ENCODE data around the gene CUL4A.

Gene CUL4A

DNA sequence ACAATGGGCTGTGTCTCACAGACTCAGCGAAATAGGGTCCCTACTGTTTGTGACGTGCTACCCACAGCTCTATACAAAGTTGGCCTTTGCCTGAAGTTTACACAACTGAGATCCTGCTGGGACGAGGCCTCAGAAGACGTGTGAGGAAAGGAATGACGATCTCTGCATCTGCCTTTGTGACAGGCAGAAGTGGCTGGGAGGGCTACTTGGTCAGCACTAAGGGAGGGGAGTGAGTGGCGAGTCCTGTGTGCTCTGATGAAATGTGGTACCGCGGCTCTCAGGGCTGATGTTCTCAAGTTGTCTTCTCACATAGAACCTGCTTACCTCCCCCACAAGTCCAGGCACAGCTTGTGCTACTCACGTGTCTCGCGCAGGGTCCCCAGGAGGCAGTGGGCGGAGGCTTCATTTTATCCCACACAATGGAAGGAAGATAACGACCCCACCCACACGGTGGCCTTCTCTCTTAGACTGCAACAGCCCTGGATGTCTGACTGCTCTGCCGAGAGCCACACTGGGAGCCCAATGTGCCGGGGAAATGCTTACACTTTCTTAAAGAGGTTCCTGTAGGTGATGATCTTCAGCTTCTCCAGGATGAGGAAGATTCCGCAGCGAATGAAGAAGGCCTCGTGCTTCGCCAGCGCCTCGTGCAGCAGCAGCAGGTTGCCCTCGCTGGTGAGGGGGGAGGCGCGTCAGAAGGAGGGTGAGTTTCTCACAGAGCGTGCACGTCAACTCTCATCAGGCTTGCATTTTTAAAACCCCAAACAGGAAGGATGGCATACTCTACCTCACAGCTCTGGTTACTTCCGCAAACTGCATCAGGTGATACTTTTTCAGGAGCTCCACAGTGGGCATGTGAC is 29.8 kb upstream of the CUL4A start:
- peak; percentile 13 for DNase-seq

DNA sequence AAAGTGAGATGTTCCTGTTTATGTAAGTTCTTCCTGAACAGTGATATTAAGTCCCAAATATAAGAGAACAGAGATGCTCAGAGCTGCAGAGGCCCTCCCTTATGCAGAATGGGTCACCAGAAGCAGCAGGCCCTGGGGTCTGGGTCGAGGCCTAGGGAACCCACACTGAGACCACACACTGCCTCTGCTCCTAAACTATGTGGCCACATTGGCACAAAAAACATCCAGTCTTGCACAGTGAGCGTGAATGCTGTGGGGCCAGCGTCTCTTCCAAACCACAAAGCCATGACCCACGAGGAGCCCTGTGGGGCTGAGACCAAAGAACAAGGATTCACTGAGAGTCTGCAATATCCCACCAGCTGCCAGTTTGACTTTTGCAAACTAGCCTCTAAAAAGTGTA is 27.4 kb upstream of the CUL4A start:
- no peak for DNase-seq

DNA sequence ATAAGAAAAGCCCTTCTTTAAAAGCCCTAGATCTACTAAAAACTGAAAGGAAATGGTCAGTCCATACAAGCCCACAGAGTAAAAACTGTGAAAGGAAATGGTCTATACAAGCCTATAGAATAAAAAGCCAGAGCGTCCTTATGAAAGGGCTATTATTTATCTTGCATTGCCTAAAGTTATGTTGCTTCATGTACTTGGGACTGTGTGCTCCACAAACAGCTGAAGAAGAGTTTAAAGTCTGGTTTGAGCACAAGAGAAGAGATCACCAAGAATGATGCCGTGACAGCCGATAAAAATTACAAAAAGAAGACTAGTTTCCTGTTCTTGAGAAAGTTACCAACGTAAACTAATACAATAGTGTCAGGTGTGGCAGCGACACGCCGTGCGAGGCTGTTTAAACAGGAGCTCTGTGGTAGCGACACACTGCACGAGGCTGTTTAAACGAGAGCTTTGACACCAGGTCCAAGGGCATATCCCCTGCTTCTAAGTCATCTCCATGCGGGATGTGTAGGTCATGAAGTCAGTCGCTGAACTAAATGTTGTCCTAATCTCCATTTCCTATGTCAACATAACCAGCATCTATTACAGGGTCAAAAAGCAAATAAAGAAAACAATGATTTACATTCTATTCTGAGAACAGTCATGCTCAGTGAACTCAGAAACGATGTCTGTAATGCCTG is 25.8 kb upstream of the CUL4A start:
- no peak for DNase-seq

DNA sequence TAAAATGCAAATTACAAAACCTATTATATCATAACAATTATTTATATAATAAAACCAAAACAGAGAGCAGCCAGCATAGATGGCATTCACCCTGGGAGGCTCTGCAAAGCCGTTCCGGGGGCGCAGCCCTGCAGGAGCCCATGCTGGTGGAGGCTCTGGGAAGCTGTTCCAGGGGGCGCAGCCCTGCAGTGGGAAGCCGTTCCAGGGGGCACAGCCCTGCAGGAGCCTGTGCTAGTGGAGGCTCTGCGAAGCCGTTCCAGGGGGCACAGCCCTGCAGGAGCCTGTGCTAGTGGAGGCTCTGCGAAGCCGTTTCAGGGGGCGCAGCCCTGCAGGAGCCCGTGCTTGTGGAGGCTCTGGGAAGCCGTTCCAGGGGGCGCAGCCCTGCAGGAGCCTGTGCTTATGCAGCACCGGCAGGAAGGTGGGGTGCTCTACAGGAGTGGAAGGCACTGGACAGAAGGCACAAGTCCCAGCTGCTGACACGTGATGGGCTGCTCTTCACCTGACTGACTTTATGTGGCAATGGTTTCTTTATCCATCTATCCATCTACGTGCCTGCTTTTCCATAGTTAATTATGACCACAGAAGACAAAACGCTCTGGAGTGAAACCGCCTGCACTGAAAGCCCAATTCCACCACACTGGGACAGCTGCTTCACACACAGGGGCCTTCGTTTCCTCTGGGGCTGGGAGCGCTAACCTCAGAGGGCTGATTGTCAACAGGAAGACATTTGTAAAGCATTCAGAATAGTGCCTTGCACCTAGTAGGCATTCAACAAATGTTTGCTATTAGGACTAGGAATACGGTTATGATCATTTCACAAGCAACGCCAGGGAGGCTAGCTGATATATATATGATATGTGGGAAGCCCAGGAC is 24.6 kb upstream of the CUL4A start:
- DNase-seq = peak; percentile 47

DNA sequence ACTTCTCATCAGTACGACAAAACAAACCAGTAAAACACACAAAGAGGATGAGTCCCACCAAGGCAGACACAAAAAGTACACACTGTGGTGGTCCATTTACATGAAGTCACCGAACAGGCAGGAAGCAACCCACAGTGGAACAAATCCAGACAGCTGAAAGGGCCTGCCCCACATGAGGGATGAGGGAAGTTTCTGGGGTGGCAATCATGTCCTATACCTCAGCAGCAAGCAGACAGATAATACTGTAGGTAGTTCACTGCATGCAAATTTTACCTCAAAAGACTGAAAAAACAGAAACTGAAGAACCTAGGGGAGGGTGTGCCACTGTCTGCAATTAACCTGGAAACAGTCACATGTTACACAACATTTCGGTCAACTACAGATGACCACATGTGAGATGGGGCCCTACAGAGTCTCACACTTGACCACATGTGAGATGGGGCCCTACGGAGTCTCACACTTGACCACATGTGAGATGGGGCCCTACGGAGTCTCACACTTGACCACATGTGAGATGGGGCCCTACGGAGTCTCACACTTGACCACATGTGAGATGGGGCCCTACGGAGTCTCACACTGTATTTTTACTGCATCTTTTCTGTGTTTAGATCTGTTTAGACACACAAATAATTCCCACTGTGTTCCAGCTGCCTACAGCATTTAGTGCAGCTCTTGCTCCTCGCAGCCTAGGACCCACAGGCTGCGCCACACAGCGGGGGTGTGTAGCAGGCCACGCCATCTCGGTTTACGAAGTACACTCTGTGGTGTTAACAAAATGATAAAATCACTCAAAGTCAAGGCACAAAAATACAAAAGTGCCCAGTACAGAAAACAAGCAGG is 23.1 kb upstream of the CUL4A start:
- no peak for DNase-seq

DNA sequence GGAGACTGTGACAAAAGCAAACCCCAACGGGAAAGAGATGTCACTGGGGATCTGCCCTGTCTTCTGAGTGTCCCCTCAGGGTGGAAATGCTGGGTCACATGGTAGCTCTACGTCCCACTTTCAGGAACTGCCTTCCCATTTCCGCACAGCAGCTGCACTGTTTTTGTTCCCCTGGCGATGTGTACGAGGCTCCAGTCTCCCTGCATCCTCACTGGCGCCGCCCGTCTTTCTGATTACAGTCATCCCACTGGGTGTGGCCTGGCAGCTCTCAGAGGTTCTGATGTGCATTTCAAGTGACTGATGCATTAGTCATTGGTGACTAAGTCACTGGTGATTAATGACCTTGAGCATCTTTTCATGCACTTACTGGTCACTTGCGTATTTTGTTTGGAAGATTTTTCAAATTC is 22.1 kb upstream of the CUL4A start:
- peak; percentile 63 for DNase-seq

DNA sequence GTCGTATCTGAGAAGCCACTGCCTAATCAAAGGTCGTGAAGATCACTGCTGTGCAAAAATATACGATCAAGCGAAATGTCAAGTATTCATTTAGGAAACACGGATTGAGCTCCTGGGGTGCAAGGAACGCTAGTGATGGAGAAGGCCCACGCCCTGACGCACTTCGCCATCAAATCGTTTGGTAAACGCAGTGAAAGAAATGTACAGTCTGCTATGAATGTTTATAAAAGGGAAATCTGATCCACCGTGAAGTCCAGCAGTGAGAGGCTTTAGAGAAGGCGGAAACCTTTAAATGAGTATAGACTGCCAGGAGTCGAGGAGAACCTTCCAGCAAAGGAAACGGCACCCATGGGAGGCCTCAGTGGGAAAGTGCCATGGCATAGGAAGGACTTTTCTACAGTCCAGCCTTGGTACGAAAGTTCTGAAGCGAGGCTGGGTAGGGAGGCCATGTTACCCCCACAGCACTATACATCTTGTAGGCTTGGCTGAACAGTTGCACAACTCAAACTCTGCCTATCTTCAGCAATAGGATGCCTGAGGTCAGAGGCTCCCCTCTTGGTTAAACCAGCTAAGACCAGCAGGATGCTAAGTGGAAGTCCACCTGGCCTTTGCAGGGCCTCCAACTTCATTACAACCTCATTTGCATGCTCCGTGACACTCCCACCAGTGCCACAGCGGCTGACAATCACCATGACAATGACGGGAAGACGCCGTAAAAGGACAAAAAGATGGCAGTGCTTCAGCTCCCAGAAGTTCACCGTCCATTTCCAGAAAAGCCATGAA is 21.3 kb upstream of the CUL4A start:
- no peak for DNase-seq

DNA sequence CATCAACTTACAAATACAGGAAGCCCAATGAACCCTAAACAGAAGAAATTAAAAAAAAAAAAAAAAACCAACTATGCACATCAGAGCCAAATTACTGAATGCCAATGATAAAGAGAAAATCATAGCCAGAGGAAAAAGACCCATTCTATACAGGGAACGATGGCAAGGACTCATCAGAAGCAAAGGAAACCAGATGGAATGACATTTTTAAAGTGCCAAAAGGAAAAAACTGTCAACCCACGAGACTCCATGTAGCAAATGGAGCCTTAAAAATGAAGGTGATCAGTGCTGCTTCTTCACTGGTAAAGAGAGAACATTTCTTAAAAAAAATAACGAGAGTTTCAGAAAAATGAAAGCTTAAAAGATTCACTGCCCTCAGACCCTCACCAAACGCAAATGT is 19.2 kb upstream of the CUL4A start:
- DNase-seq = no peak

DNA sequence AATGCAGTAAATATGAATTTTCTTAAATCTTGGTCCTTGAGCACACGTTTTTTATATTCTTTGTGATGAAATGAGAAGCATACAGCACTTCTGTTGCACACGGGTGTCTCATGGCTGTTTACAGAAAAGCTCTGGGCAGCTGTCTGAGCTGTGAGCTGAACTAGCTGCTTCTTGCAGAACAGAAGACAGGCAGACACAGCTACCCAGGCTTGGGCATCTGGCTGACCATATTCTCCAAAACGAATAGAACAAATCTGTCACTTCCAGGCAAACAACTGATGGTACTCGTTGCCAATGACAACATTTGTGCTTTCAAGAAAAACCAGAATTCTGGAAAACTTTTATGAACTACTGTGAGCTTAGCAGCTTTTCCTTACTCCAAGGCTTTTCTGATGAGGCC is 17.1 kb upstream of the CUL4A start:
- DNase-seq = no peak

DNA sequence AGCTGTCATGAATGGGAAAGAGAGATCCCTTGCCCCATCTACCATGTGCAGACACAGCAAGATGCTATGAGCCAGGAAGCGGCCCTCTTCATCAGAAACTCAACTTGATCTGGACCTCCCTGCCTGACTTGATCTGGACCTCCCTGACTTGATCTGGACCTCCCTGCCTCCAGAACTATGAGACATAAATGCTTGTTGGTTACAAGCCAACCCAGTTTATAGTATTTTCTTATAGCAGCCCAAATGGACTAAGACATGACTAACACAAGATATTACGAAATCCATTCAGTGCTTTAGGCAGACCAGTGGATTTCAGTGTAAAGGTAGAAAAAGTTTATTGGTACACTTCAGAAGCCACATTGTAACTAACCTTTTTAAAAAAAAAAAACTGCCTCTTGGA is 16.5 kb upstream of the CUL4A start:
- no peak for DNase-seq

DNA sequence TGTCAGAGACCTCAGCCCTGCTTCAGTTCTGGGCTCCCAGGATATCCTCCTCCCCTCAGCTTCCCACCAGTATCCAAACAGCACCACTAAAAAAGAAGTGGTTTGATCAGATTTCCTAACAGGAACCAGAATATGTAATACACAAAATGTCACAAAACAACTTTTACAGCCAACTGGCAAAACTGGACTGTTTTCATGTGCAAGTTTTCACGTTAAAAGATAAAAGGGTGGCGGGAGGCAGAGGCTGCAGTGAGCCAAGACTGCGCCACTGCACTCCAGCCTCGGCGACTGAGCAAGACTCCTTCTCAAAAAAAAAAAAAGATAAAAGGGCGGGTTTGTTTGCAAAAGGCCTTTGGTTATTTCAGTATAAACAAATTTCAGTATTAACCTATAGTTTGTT is 14.1 kb upstream of the CUL4A start:
- DNase-seq = no peak

DNA sequence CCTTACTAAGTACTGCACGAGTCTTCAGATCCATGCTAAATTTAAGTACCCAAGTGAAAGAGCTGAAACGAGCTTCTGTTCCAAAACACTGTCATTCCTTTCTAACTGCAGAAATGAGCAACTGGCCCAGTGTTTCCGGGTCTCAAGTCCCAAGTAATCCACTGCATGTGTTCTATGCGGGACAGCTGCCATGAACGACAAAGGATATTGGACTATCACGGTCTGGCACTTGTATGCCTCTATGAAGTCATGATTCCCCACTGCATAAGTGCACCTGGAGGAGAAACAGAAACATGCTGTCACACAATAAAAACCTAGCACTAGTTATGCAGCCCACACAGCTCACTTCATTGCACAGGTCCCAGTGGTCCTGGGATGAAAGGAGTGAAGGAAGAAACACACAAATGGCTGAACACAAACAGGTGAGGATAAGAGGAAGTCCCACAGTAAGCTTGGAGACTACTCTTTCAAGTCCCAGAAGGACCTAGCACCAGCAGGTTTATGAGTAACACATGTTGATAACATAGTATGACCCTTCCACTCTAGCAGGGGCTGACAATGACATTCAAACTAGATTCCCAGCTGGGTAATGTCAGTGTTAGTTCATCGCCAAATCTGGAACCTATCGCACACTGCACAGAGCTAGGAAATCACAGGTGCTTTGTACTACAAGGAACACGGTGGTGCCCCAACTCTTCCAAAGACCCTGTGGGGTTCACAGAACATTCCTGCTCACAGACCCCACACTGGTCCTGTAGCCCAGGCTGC is 12.3 kb upstream of the CUL4A start:
- no peak for DNase-seq

DNA sequence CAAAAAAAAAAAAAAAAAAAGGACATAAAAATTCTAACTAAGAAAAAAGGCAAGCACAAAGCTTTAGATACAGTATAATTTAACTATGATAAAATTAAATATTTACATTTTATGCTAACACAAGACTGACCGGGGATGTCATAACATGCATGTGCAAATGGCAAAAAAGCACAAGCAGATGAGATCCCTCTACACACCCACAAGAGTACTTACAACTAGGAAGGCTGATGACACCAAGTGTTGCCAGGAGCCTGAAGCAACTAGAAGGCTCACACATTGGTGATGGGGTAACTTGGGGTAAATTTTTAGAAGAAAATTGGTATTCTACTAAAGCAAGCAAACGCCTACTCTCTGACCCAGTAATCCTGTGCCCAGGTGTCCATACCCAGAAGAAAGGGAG is 7.6 kb upstream of the CUL4A start:
- no peak for DNase-seq

DNA sequence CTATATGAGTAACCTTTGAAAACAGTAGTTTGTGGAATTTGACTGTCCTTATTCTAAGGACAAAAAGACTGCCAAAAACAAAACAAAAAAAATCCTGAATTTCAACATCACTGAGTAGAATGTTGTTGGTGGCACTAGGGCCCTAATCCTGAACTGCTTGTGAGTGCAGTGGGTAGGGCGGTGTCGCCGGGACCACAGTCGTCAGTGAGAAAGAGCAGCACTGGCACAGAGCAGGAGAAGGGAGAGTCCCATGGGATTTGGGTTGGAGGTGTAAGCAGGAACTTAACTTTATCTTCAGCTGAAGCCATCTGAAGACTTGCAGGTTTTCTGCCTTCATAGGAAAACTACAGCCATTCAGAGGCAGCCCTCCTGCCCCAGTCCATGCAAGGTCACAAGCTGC is 6.5 kb upstream of the CUL4A start:
- DNase-seq = no peak

DNA sequence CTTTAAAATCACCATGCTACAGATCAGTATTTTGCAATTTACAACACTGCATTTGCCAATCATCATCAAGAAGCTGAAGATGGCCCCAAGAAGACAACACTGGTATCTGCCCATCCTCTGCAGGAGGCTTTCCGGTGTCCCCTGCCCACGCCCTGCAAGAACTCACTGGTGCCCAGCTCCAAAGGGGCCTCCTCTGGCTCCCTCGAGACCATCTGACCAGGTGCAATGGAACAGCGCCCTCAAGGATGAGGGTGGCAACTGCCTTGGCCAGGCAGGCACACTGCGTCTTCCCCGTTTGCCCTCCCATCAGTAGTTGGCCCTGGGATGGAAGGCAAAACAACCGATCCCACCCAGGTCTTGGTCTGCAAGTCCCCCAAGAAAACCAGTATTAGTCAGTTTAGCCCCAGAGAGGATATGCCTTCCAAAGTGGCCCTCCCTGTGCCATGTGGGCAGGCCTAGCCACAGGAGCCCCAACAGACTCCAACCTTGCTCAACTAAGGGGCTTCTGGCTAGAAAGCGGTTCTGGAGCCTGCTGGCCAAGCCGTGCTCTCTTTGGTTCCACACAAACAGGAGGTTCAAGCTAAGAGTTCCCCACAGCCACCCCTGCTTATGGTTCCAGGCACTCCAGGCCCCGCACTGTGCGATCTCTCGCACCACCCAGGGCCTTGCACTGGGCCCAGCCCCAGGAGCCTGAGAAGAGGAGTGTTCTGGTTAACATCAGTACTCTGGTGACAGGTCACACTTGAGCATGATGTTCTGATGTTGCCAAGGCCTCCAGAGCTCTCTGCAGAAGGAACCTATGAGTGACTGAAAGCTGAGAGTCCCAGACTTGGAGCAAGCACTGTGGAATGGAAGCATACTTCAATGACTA is 5.7 kb upstream of the CUL4A start:
- DNase-seq = no peak

DNA sequence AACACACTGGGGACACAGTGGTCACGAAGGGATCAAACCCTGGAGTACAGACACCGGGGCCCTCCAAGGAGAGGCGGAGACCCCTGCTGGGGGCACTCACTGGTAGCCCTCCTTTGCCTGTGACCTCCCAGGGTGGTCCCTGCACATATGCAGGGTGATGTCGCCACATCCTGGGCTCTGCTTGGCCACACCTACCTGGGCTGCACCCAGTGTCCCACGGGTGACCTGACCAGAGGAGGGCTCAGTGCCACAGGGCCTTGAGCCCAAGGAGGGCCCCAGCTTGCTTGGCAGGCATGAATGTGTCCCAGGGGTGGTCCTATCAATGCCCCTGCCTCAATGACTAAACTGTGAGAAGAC is 5.1 kb upstream of the CUL4A start:
- no peak for DNase-seq

DNA sequence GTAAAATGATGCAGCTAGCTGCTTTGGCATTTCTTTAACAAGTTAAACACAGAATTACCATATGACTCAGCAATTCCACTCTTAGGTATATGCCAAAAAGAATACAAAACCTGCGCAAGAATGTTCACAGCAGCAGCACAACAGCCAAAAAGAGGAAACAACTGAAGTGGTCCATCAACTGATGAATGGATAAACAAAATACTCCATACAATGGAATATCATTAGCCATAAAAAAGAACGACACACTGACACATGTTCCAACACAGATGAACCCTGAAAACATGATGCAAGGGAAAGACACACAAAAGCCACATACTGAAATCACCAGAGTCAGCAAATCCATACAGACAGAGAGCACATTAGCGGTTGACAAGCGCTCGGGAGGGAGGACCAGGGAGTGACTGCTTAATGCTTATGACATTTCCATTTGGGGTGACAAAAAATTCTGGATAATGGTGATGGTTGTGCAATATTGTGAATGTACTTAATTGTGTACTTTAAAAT is 3.9 kb upstream of the CUL4A start:
- DNase-seq = no peak

DNA sequence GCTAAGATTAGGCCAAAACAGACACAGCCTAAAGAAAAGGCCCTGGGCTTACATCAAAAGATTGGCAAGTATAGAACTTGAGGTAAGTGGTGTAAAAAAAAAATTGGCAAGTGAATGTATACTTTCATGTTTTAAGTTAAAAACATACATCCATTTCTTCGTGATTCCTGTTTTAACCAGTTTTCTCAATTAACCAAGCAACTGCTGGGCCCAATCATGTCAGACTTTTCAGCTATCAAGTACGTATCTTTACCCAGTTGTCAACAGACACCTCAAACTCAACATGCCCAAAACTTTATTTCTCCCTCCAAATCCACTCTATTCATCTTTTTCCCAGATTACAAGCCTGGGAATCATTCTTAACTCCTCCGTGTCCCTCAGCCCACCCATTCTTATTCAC is 2.0 kb upstream of the CUL4A start:
- DNase-seq = no peak

DNA sequence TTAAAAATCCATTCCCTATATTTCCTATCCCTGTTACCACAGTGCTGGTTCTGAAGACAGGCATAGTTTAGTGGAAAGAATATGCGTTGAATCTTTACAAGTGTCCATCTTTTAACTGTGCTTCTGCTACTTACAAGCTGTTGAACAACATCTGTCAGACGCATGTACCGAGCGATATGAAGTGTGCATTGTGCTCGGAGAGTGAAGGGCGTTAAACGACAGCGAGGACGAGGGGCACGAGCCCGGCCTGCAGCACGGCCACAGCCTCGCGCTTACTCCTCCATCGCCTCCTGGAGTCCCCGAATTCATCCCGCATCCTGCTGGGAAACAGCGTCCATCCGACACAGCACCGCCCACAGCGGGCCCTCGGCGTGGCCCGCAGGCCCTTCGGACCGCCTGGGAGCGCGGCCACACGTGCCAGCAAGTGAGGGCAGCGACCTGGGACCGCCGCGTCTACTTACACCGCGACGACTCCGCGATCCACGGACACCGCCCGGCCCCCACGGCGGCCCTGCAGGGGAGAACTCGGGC is 1.5 kb upstream of the CUL4A start:
- no peak for DNase-seq

All from CD4-positive, alpha-beta T cell treated with Interleukin-17A for 4 hours (primary cell).